ENCODE measurements around the gene PPP1R9A.

Gene PPP1R9A

DNA sequence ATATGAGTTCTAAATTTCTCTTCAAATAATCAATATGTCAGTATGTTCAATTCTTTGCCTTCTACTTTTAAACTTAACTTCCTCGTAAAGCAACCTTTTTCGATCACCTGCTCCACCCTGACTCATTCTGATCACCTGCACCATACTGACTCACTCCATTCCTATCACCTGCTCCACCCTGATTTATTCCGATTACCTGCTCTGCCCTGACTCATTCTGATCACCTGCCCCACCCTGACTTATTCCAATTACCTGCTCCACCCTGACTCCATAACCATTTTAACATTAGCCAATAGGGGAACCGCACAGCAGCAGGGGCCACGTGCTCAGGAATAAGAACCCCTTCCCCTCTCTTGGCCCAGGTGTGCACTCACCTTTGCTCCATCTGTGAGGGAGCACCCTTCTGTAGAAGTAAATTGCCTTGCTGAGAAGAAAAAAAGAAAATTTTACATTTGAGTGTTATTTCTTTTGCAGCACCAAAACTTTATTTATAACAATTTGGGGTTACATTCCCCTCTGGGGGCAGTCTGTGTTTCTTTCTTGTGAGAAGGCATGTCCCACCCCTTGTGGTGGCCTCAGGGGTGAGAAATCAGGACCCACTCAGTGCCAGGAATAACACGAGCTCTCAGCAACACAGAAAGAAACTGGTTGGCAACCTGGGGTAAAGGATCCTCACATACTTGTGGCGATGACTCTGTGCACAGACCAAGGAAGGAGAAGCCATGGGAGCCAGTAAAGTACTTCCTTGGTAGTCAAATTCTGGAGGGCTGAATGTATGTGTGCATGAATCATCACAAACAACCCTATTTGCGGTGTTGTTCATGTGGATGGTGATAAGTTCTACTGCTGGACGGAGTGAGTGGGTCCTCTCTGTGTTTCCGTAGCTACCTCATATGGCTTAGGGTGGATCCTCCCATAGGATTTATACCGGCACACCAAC lies 29.4 kb upstream of the PPP1R9A start:
- TF ChIP-seq, protein P1, sequence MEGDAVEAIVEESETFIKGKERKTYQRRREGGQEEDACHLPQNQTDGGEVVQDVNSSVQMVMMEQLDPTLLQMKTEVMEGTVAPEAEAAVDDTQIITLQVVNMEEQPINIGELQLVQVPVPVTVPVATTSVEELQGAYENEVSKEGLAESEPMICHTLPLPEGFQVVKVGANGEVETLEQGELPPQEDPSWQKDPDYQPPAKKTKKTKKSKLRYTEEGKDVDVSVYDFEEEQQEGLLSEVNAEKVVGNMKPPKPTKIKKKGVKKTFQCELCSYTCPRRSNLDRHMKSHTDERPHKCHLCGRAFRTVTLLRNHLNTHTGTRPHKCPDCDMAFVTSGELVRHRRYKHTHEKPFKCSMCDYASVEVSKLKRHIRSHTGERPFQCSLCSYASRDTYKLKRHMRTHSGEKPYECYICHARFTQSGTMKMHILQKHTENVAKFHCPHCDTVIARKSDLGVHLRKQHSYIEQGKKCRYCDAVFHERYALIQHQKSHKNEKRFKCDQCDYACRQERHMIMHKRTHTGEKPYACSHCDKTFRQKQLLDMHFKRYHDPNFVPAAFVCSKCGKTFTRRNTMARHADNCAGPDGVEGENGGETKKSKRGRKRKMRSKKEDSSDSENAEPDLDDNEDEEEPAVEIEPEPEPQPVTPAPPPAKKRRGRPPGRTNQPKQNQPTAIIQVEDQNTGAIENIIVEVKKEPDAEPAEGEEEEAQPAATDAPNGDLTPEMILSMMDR (IDR thresholded peaks at IDR 0.05), result no peak
- Histone ChIP-seq H3K4me1 (no peaks in the 10 kb centered on the region), H3K27me3 (no peaks in the 10 kb centered on the region), H3K4me3 (no peak overlapping the region), H3K27ac (no peak overlapping the region), H3K9me3 (peaks cover 0 to 10% (median 5%) of the 10 kb centered on the region in 3 donors), H3K36me3 (no peaks in the 10 kb centered on the region)
- intact Hi-C loops (cut with DNase I; ENCODE audit: low total_unique reads), result no loop called here
- no peak for DNase-seq

DNA sequence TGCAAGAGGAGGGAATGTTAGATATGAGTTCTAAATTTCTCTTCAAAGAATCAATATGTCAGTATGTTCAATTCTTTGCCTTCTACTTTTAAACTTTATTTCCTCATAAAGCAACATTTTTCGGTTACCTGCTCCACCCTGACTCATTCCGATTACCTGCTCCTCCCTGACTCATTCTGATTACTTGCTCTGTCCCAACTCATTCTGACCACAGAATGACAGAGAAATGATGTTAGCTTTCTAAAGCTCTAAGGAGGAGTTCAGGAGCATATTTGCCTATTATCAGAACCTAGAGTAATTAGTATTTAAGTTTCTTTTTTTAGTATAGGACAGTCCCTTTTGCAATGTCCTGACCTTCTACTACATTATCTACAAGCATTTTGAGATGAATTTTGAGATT lies 24.5 kb upstream of the PPP1R9A start:
- intact Hi-C loops (cut with DNase I; ENCODE audit: low total_unique reads), result no loop called here
- TF ChIP-seq, protein P1 (IDR thresholded peaks at IDR 0.05), result no peak
- no peaks in the 10 kb centered on the region for H3K36me3 ChIP-seq

DNA sequence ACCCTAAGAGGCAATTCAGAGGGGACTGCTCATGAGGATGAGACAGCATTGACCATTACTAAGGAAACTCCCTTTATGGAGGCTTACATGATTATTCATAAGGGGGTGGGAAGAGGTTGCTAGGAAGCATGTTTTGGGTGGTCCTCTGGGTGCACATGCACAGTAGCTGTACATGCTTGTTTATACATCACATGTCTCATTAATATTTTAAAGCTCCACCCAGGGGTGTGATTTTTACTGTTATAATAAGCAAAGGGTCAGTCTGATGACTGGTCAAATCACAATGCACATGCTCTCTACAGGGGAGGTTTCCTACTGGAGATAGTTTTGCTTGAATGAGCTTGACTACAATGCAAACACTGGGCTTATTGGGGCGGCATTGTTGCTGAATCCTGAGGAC lies 23.8 kb upstream of the PPP1R9A start:
- Histone ChIP-seq H3K4me1 (no peaks in the 10 kb centered on the region), H3K27me3 (no peaks in the 10 kb centered on the region), H3K27ac (no peak overlapping the region), H3K4me3 (no peak overlapping the region), H3K36me3 (no peaks in the 10 kb centered on the region), H3K9me3 (peaks cover 0 to under 1% (median 0%) of the 10 kb centered on the region in 3 donors)
- TF ChIP-seq, protein P1 (IDR thresholded peaks at IDR 0.05), result no peak
- intact Hi-C loops (cut with DNase I; ENCODE audit: low total_unique reads), result no loop called here
- DNase-seq, result no peak

More for the DNA sequence above, 24.5 kb upstream of the PPP1R9A start:
- H3K4me1 ChIP-seq, result no peaks in the 10 kb centered on the region
- DNase-seq, result no peak
- H3K9me3 ChIP-seq, result peaks cover 0 to 8% (median 0%) of the 10 kb centered on the region in 3 donors
- no peaks in the 10 kb centered on the region for H3K27me3 ChIP-seq
- H3K4me3 ChIP-seq, result no peak overlapping the region
- no peak overlapping the region for H3K27ac ChIP-seq

DNA sequence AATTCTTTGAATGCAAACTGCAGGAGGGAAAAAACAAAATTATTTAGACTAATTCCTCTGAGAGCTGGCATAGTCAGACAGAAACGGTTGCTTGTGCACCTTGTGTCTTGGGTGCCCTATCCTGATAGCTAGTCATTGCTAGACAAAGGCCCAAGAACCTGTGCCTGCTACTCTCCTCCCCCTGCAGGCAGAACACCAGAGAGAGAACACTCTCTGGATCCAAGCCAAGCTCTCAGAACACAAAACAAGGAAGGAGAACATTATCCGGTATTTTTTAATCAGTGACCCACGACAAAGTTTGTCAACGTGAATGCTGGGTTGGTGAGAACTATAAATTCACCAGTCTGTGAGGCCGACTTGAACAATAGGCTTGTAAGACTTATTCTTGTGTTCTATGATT lies 18.8 kb upstream of the PPP1R9A start:
- TF ChIP-seq, protein P1 (IDR thresholded peaks at IDR 0.05), result no peak
- H3K9me3 ChIP-seq, result no peaks in the 10 kb centered on the region
- H3K4me3 ChIP-seq, result no peak overlapping the region
- no peak overlapping the region for H3K27ac ChIP-seq
- H3K36me3 ChIP-seq, result no peaks in the 10 kb centered on the region
- H3K4me1 ChIP-seq, result no peaks in the 10 kb centered on the region
- no peak for DNase-seq
- H3K27me3 ChIP-seq, result no peaks in the 10 kb centered on the region
- intact Hi-C loops (cut with DNase I; ENCODE audit: low total_unique reads), result no loop called here

DNA sequence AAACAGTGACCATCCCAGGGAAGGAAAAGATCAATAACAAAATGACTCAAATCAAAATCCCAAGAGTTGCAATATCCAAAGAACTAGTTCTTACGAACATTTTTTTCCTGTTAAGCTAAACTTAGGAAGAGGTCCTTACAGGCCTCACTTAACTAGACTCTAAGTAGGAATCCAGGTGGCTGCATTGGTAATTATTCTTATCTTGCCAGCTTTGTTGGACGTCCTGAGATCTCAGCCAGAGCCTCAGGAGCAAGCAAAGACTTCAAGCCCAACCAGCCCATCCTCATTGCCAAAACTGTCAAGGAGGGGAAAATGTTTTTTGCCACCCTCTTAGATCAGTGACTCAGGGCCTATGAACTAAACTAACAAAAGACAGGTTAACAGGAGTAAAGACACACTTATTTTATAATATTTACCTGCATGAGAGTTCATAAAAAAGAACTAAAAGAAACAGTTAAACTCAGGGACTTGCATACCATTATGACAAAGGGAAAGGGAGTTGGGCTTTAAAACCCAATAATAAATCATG lies 18.3 kb upstream of the PPP1R9A start:
- no peak overlapping the region for H3K4me3 ChIP-seq
- no peaks in the 10 kb centered on the region for H3K27me3 ChIP-seq
- TF ChIP-seq, protein P1 (IDR thresholded peaks at IDR 0.05), result no peak
- intact Hi-C loops (cut with DNase I; ENCODE audit: low total_unique reads), result no loop called here
- H3K27ac ChIP-seq, result no peak overlapping the region
- H3K36me3 ChIP-seq, result no peaks in the 10 kb centered on the region
- DNase-seq, result no peak
- no peaks in the 10 kb centered on the region for H3K9me3 ChIP-seq
- H3K4me1 ChIP-seq, result no peaks in the 10 kb centered on the region
